A549 (cell line): ENCODE results near the gene ULK2. TPM values are rescaled to one million over a fixed set of nuclear protein-coding genes. Genes with fewer than 3 reads are reported as not detected.

Experiments
- ATAC-seq, 2 experiments: fragments of 200-7000 bp in 1 of 2; fragments of >200 bp in 1 of 2; cut with Nextera tagmentation in 1 of 2; cut with Tn5 transposase in 1 of 2; 3 replicates each; pipeline versions ENCODE4 v1.8.0 to v1.9.1; 2018 to 2020; ENCODE audit warnings: mild to moderate bottlenecking in 1 of 2, moderate library complexity in 1 of 2
- CTCF ChIA-PET: fragments of 300-600 bp; sonication (Branson Sonifier 250); formaldehyde crosslinking; extraction: SDS; loops from one replicate; lab custom pipeline; 2021; ENCODE audit warnings: antibody characterized with exemption, inconsistent platforms; lab: Yijun Ruan, JAX
- POLR2A ChIA-PET: fragments of 350-600 bp; formaldehyde crosslinking; extraction: SDS; loops from one replicate; lab custom pipeline; 2021; ENCODE audit warnings: antibody characterized with exemption, inconsistent platforms; lab: Yijun Ruan, JAX
- DNase-seq, 2 experiments: peaks; one replicate each; pipeline versions ENCODE4 v3.0.0 to v3.0.0-alpha.2; 2011 to 2016; ENCODE audit warnings: low read depth in 1 of 2, low spot score in 1 of 2
- FAIRE-seq: peaks from 2 replicates; lab custom pipeline; 2011; peaks lifted over from hg19 to GRCh38; lab: Jason Lieb, UNC
- H3K27ac ChIP-seq, 2 experiments: fragments of >200 bp; sonication (Bioruptor Twin); formaldehyde crosslinking; 3 replicates each; pipeline ENCODE4 v1.5.1; 2016 to 2017
- H3K4me1 ChIP-seq: fragments of >200 bp; sonication (Bioruptor Twin); formaldehyde crosslinking; 3 replicates; pipeline ENCODE4 v1.6.1; 2016
- H3K4me2 ChIP-seq: fragments of >200 bp; sonication (Bioruptor Twin); formaldehyde crosslinking; 3 replicates; pipeline ENCODE4 v1.6.1; 2016
- H3K4me3 ChIP-seq: fragments of >200 bp; sonication (Bioruptor Twin); formaldehyde crosslinking; 3 replicates; pipeline ENCODE4 v1.5.1; 2016
- H3K9me3 ChIP-seq: fragments of >200 bp; sonication (Bioruptor Twin); formaldehyde crosslinking; 3 replicates; pipeline ENCODE4 v1.6.1; 2016
- ATOH8 ChIP-seq: fragments of 250-450 bp; sonication (Bioruptor Pico); IDR thresholded peaks from 2 replicates; pipeline ENCODE4 v1.5.0; 2020; ENCODE audit warnings: low read depth, mild to moderate bottlenecking, moderate library complexity
- BCL3 ChIP-seq: fragments of >200 bp; sonication (Bioruptor Twin); formaldehyde crosslinking; IDR thresholded peaks from 3 replicates; pipeline ENCODE4 v1.6.1; 2016
- CHD2 ChIP-seq: fragments of 150-350 bp; IDR thresholded peaks from 2 replicates; pipeline ENCODE4 v1.6.1; 2014; ENCODE audit warnings: low read length; ENCODE audit not compliant: partially characterized antibody
- E2F6 ChIP-seq: IDR thresholded peaks from 2 replicates; pipeline ENCODE4 v1.6.1; 2012; ENCODE audit warnings: low read depth, borderline replicate concordance
- EHF ChIP-seq: fragments of 250-450 bp; sonication (Bioruptor Pico); IDR thresholded peaks from 2 replicates; pipeline ENCODE4 v1.5.0; 2020; ENCODE audit warnings: mild to moderate bottlenecking
- ELK1 ChIP-seq: fragments of 150-350 bp; IDR thresholded peaks from 2 replicates; pipeline ENCODE4 v1.6.1; 2014; ENCODE audit warnings: low read depth, mild to moderate bottlenecking, low read length
- HOXB5 ChIP-seq: fragments of 250-450 bp; sonication (Bioruptor Pico); IDR thresholded peaks from 2 replicates; pipeline ENCODE4 v1.5.0; 2020; ENCODE audit warnings: mild to moderate bottlenecking, moderate library complexity
- JUN ChIP-seq, 2 experiments: fragments of >200 bp; sonication (Bioruptor Twin); formaldehyde crosslinking; IDR thresholded peaks; 2 replicates in 1 of 2; 3 replicates in 1 of 2; pipeline ENCODE4 v1.6.1; 2016 to 2017
- JUNB ChIP-seq: fragments of >200 bp; sonication (Bioruptor Twin); formaldehyde crosslinking; IDR thresholded peaks from 2 replicates; pipeline ENCODE4 v1.6.1; 2016
- KDM1A ChIP-seq: fragments of 200-600 bp; sonication (generic); IDR thresholded peaks from 2 replicates; pipeline ENCODE4 v1.6.1; 2016; ENCODE audit warnings: low read depth, mild to moderate bottlenecking
- KDM5A ChIP-seq: fragments of 200-600 bp; sonication (generic); IDR thresholded peaks from 2 replicates; pipeline ENCODE4 v1.6.1; 2016; ENCODE audit warnings: antibody characterized with exemption, mild to moderate bottlenecking
- MAZ ChIP-seq: fragments of 150-350 bp; IDR thresholded peaks from 2 replicates; pipeline ENCODE4 v1.6.1; 2014; ENCODE audit warnings: antibody characterized with exemption, low read depth, low read length, borderline replicate concordance
- NFE2L2 ChIP-seq: fragments of 150-350 bp; conservative IDR thresholded peaks from 2 replicates; pipeline ENCODE4 v1.6.1; 2014; ENCODE audit warnings: low read length
- NR3C1 ChIP-seq: fragments of >200 bp; sonication (Bioruptor Twin); formaldehyde crosslinking; IDR thresholded peaks from 3 replicates; pipeline ENCODE4 v1.6.1; 2017
- POLR2A ChIP-seq: IDR thresholded peaks from 2 replicates; pipeline ENCODE4 v1.6.1; 2012; ENCODE audit warnings: mild to moderate bottlenecking, low read length
- POLR2AphosphoS2 ChIP-seq: conservative IDR thresholded peaks from 2 replicates; pipeline ENCODE4 v1.6.1; 2012; ENCODE audit warnings: low read length, improper control_type of control experiment, inconsistent platforms
- RAD21 ChIP-seq, 2 experiments: fragments of >200 bp in 1 of 2; sonication (Bioruptor Twin) in 1 of 2; formaldehyde crosslinking in 1 of 2; IDR thresholded peaks in 1 of 2; conservative IDR thresholded peaks in 1 of 2; 2 replicates in 1 of 2; 3 replicates in 1 of 2; pipeline ENCODE4 v1.6.1; 2012 to 2018; ENCODE audit warnings: inconsistent platforms in 1 of 2
- SMC3 ChIP-seq: fragments of >200 bp; sonication (Bioruptor Twin); formaldehyde crosslinking; IDR thresholded peaks from 3 replicates; pipeline ENCODE4 v1.6.1; 2018; ENCODE audit warnings: inconsistent platforms
- SREBF2 ChIP-seq: fragments of 450-650 bp; IDR thresholded peaks from 2 replicates; pipeline ENCODE4 v1.6.1; 2014; ENCODE audit warnings: mild to moderate bottlenecking, moderate library complexity
- TFCP2L1 ChIP-seq: fragments of 250-450 bp; sonication (Bioruptor Pico); IDR thresholded peaks from 2 replicates; pipeline ENCODE4 v1.5.0; 2021; ENCODE audit warnings: mild to moderate bottlenecking
- ZSCAN20 ChIP-seq: fragments of 250-450 bp; sonication (Bioruptor Pico); IDR thresholded peaks from 2 replicates; pipeline ENCODE4 v1.8.0; 2022; ENCODE audit warnings: mild to moderate bottlenecking, moderate library complexity
- WGBS: methylation state at CpG from one replicate; pipeline ENCODE4 v1.1.6; 2017; ENCODE audit errors: missing lambda C conversion rate; 5-methylcytosine and 5-hydroxymethylcytosine counted together
- polyA plus RNA-seq, 4 experiments: library from polyadenylated mRNA; depleted of rRNA in 3 of 4; stranded (reverse); fragments of >200 nt; fragmentation: RNase III in 1 of 4; extraction: RNeasy Plus Mini Kit Qiagen cat#74134 plus additional on column Dnase treatment in 1 of 4; gene quantifications; 2 replicates in 3 of 4; 3 replicates in 1 of 4; pipeline ENCODE4 v1.2.3, GENCODE V29; 2011 to 2017
- TF ChIP-seq, protein P1 (sequence below): fragments of >200 bp; sonication (Bioruptor Twin); formaldehyde crosslinking; IDR thresholded peaks from 3 replicates; pipeline ENCODE4 v1.5.1; 2016
- TF ChIP-seq, protein P2 (sequence below): IDR thresholded peaks from 2 replicates; pipeline ENCODE4 v1.6.1; 2012
- TF ChIP-seq, protein P3 (sequence below): fragments of 250-450 bp; sonication (Bioruptor Pico); IDR thresholded peaks from 2 replicates; pipeline ENCODE4 v1.5.0; 2021; ENCODE audit warnings: mild to moderate bottlenecking, moderate library complexity, borderline replicate concordance

The ULK2 gene
- polyA plus RNA-seq, 2 of the 4 experiments (the other 2 are of a cell fraction) = 14.4 to 40.9 TPM

DNA sequence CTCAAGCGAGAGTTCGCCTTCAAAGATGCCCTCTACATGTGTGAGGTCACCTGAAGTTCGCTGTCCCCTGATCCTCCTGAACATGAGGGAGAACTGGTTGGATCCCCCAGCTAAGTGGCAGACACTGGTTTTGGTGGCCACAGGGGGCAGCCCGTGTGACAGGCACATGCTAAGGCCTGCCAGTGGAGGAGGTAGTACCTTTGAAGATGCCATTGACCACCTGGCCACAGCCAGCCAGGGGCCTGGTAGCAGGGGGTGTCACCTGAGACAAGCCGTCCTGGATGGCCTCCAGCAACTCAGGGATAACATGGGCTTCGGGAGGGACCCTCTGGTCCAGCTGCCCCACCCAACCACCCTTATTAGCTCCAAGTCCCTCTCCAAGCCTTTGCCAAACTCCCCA is 112.3 kb downstream of the ULK2 start:
- WGBS = 92% methylated on average over 6 of the region's 6 CpGs
- ChIA-PET POLR2A (interaction anchor here (5.6 kb wide), 1 partner anchor 107 kb away, joined by 87 read pairs; the partner anchor contains the start of gene ALDH3A2), CTCF (interaction anchor here (0.6 to 22.4 kb wide), 11 partner anchors 5 to 393 kb away, joined by 3 to 681 read pairs (median 9); partner anchors contain the start of genes ALDH3A1, ALDH3A2 and B9D1)
- Histone ChIP-seq H3K9me3 (no peaks in the 10 kb centered on the region), H3K4me2 (no peak overlapping the region), H3K4me3 (no peak overlapping the region), H3K27ac (peak overlapping the region; percentile 98 to 100), H3K4me1 (peaks cover 45% of the 10 kb centered on the region)
- FAIRE-seq = no peak
- no peak for DNase-seq
- TF ChIP-seq POLR2A = no peak
- TF ChIP-seq, protein P1, sequence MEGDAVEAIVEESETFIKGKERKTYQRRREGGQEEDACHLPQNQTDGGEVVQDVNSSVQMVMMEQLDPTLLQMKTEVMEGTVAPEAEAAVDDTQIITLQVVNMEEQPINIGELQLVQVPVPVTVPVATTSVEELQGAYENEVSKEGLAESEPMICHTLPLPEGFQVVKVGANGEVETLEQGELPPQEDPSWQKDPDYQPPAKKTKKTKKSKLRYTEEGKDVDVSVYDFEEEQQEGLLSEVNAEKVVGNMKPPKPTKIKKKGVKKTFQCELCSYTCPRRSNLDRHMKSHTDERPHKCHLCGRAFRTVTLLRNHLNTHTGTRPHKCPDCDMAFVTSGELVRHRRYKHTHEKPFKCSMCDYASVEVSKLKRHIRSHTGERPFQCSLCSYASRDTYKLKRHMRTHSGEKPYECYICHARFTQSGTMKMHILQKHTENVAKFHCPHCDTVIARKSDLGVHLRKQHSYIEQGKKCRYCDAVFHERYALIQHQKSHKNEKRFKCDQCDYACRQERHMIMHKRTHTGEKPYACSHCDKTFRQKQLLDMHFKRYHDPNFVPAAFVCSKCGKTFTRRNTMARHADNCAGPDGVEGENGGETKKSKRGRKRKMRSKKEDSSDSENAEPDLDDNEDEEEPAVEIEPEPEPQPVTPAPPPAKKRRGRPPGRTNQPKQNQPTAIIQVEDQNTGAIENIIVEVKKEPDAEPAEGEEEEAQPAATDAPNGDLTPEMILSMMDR = no peak
- TF ChIP-seq RAD21 (conservative IDR thresholded peaks at IDR 0.05 in 1 of 2, IDR thresholded peaks at IDR 0.05 in 1 of 2) = no peak
- TF ChIP-seq, protein P2, sequence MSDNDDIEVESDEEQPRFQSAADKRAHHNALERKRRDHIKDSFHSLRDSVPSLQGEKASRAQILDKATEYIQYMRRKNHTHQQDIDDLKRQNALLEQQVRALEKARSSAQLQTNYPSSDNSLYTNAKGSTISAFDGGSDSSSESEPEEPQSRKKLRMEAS = peak; percentile 58; the same call in 1 of the 2 replicates
- TF ChIP-seq E2F6 = peak; percentile 73
- no peak for ATAC-seq

GRCh38 chr17:19753661-19754463 is 113.9 kb downstream of the ULK2 start:
- ChIA-PET CTCF (interaction anchor here (0.6 to 22.4 kb wide), 43 partner anchors 4 to 426 kb away, joined by 3 to 681 read pairs (median 5); partner anchors contain the start of genes ALDH3A1, ALDH3A2, B9D1 and SLC47A1), POLR2A (interaction anchor here (0.8 to 5.6 kb wide), 13 partner anchors 9 to 391 kb away, joined by 3 to 87 read pairs (median 7); partner anchors contain the start of genes ALDH3A2, B9D1 and MAPK7)
- peak; percentile 66 to 72 for ATAC-seq
- peak; percentile 99 for FAIRE-seq
- no peaks in the 10 kb centered on the region for H3K9me3 ChIP-seq
- peak; percentile 89 to 91 for DNase-seq
- H3K4me1 ChIP-seq = peaks cover 61% of the 10 kb centered on the region
- peak overlapping the region; percentile 98 to 100 for H3K27ac ChIP-seq
- peak overlapping the region; percentile 77 for H3K4me2 ChIP-seq
- H3K4me3 ChIP-seq = peak overlapping the region; percentile 8; the same call in 1 of the 3 replicates
- 3% methylated on average over 12 of the region's 12 CpGs for WGBS
- TF ChIP-seq ELK1 = no peak
- peak; percentile 96 for TF ChIP-seq ATOH8
- TF ChIP-seq NFE2L2 = no peak
- peak; percentile 91 for TF ChIP-seq SMC3
- TF ChIP-seq CHD2 = no peak
- TF ChIP-seq, protein P3, sequence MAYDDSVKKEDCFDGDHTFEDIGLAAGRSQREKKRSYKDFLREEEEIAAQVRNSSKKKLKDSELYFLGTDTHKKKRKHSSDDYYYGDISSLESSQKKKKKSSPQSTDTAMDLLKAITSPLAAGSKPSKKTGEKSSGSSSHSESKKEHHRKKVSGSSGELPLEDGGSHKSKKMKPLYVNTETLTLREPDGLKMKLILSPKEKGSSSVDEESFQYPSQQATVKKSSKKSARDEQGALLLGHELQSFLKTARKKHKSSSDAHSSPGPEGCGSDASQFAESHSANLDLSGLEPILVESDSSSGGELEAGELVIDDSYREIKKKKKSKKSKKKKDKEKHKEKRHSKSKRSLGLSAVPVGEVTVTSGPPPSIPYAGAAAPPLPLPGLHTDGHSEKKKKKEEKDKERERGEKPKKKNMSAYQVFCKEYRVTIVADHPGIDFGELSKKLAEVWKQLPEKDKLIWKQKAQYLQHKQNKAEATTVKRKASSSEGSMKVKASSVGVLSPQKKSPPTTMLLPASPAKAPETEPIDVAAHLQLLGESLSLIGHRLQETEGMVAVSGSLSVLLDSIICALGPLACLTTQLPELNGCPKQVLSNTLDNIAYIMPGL = 0 out of 2 replicates have a peak, but pooled peaks have one; percentile 51
- no peak for TF ChIP-seq POLR2AphosphoS2
- TF ChIP-seq NR3C1 = no peak
- peak; percentile 89 for TF ChIP-seq TFCP2L1 (CRISPR knock-in tag)
- TF ChIP-seq KDM1A = no peak
- peak; percentile 95 for TF ChIP-seq EHF (CRISPR knock-in tag)
- no peak for TF ChIP-seq JUNB
- no peak for TF ChIP-seq ZSCAN20 (CRISPR knock-in tag)
- TF ChIP-seq BCL3 = no peak
- TF ChIP-seq, protein P1 = peak; percentile 86
- TF ChIP-seq JUN (IDR thresholded peaks at IDR 0.05) = peak in 1 of 2 experiments; percentile 18; a peak in 3 of 5 replicates
- TF ChIP-seq SREBF2 = no peak
- TF ChIP-seq HOXB5 (CRISPR knock-in tag) = peak; percentile 94
- no peak for TF ChIP-seq KDM5A
- TF ChIP-seq MAZ = no peak
